Measurements from ENCODE around the gene USP9Y. TPM values are rescaled to one million over a fixed set of nuclear protein-coding genes. Genes with fewer than 3 reads are reported as not detected.

Gene USP9Y
- total RNA-seq, 6 experiments from 2014 or later, result 4.5 TPM; not detected in 5

- Histone ChIP-seq H3K9me3 (no peaks in the 10 kb centered on the region), H3K4me3 (no peak overlapping the region), H3K27ac (no peak overlapping the region), H3K4me1 (no peaks in the 10 kb centered on the region), H3K27me3 (no peaks in the 10 kb centered on the region), H3K36me3 (no peaks in the 10 kb centered on the region)
- ATAC-seq (no peak), DNase-seq (no peak)
- TF ChIP-seq CTCF (IDR thresholded peaks at IDR 0.05) (no peak), POLR2A (IDR thresholded peaks at IDR 0.05) (no peak)
- WGBS (ENCODE audit: insufficient coverage, low coverage, low lambda C conversion rate, missing lambda C conversion rate), result no CpG with 5 or more reads among the region's 2 CpGs
- intact Hi-C loops (cut with DNase I), result no loop called here
These were observed 140.3 kb downstream of the USP9Y start for GRCh38 chrY:12841368-12841767.

GRCh38 chrY:12846793-12847192, 145.8 kb downstream of the USP9Y start:
- H3K9me3 ChIP-seq, result no peaks in the 10 kb centered on the region
- no peak overlapping the region for H3K4me3 ChIP-seq
- H3K36me3 ChIP-seq, result no peaks in the 10 kb centered on the region
- H3K27me3 ChIP-seq, result no peaks in the 10 kb centered on the region
- no peaks in the 10 kb centered on the region for H3K4me1 ChIP-seq
- intact Hi-C loops (cut with DNase I), result no loop called here
- DNase-seq, result no peak
- no peak for ATAC-seq
- no peak for TF ChIP-seq CTCF (IDR thresholded peaks at IDR 0.05)
- no CpG with 5 or more reads among the region's 3 CpGs for whole genome bisulfite sequencing (ENCODE audit: insufficient coverage, low coverage, low lambda C conversion rate, missing lambda C conversion rate)
- no peak overlapping the region for H3K27ac ChIP-seq

- H3K27me3 ChIP-seq, result no peaks in the 10 kb centered on the region
- no peaks in the 10 kb centered on the region for H3K9me3 ChIP-seq
- H3K4me3 ChIP-seq, result no peak overlapping the region
- DNase-seq (no peak), ATAC-seq (no peak)
- intact Hi-C loops (cut with DNase I), result no loop called here
- TF ChIP-seq POLR2A (IDR thresholded peaks at IDR 0.05), result no peak
- no peak for TF ChIP-seq CTCF (IDR thresholded peaks at IDR 0.05)
- no peaks in the 10 kb centered on the region for H3K36me3 ChIP-seq
- no peak overlapping the region for H3K27ac ChIP-seq
- no peaks in the 10 kb centered on the region for H3K4me1 ChIP-seq
These were observed 154.8 kb downstream of the USP9Y start for GRCh38 chrY:12855791-12856275.

GRCh38 chrY:12867960-12868359, 166.9 kb downstream of the USP9Y start:
- Histone ChIP-seq H3K4me1 (no peaks in the 10 kb centered on the region), H3K27ac (no peak overlapping the region), H3K4me3 (no peak overlapping the region), H3K27me3 (no peaks in the 10 kb centered on the region), H3K9me3 (no peaks in the 10 kb centered on the region), H3K36me3 (no peaks in the 10 kb centered on the region)
- intact Hi-C loops (cut with DNase I), result no loop called here
- ATAC-seq (no peak), DNase-seq (no peak)
- TF ChIP-seq POLR2A (IDR thresholded peaks at IDR 0.05) (no peak), CTCF (IDR thresholded peaks at IDR 0.05) (no peak)
- no CpG with 5 or more reads among the region's 2 CpGs for WGBS (ENCODE audit: insufficient coverage, low coverage, low lambda C conversion rate, missing lambda C conversion rate)

GRCh38 chrY:12896973-12897372, 195.9 kb downstream of the USP9Y start:
- intact Hi-C loops (cut with DNase I), result no loop called here
- Histone ChIP-seq H3K4me1 (no peaks in the 10 kb centered on the region), H3K36me3 (no peaks in the 10 kb centered on the region), H3K27me3 (no peaks in the 10 kb centered on the region), H3K27ac (no peak overlapping the region), H3K4me3 (no peak overlapping the region), H3K9me3 (no peaks in the 10 kb centered on the region)
- ATAC-seq, result no peak
- no peak for DNase-seq
- TF ChIP-seq POLR2A (IDR thresholded peaks at IDR 0.05) (no peak), CTCF (IDR thresholded peaks at IDR 0.05) (no peak)

All from right lobe of liver (tissue), 6 donors.